IPS DF 6.9 (cell line): ENCODE data around the gene HK1.
"Not testable (repeated sequence)": the region's sequence is repeated elsewhere in the genome, so short reads cannot be mapped to it uniquely, and the experiment has no call there.

ENCODE experiments used
- DNase-seq: peaks from one replicate; pipeline ENCODE4 v3.0.0-alpha.2; 2013; ENCODE audit warnings: low read depth, low spot score
- H3K27ac ChIP-seq: one replicate; pipeline ENCODE4 v1.5.1; 2013; ENCODE audit warnings: low read length, control low read depth
- H3K27me3 ChIP-seq: 2 replicates; pipeline ENCODE4 v1.6.1; 2013; ENCODE audit warnings: mild to moderate bottlenecking, low read length; ENCODE audit not compliant: control insufficient read depth, insufficient read depth
- H3K36me3 ChIP-seq: 2 replicates; pipeline ENCODE4 v1.6.1; 2013; ENCODE audit warnings: low read length; ENCODE audit not compliant: control insufficient read depth, insufficient read depth
- H3K4me1 ChIP-seq: 2 replicates; pipeline ENCODE4 v1.6.1; 2013; ENCODE audit warnings: low read length; ENCODE audit not compliant: control insufficient read depth, insufficient read depth
- H3K4me3 ChIP-seq: 2 replicates; pipeline ENCODE4 v1.5.1; 2013; ENCODE audit warnings: mild to moderate bottlenecking, low read length
- H3K9me3 ChIP-seq: 2 replicates; pipeline ENCODE4 v1.6.1; 2013; ENCODE audit warnings: low read length, inconsistent platforms; ENCODE audit not compliant: control insufficient read depth, insufficient read depth
- WGBS: extraction: QIAGEN DNeasy Blood & Tissue Kit; methylation state at CpG from one replicate; pipeline ENCODE4 v1.1.7; 2013; ENCODE audit warnings: mixed read lengths, missing lambda C conversion rate; ENCODE audit not compliant: insufficient read length, insufficient coverage; 5-methylcytosine and 5-hydroxymethylcytosine counted together

The HK1 gene

DNA sequence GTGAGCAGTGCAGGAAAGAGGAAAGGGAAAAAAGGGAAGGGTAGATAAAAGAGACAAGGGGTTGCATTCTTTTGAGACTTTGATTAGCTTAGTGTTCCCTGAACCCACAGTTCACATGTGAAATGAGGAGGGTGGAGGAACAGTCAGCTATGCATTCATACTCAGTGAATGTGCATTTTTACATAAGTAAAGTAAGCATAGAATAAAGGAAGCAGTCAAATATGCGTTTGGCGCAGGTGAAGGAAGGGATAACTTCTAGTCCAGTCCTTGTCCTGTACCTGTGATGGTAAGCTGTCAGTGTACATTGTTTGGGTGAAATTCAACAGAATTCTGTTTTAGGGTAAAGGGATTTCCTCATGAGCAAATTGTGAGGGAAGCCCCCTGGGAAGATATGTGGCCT is 28.1 kb downstream of the HK1 start:
- Histone ChIP-seq H3K27ac (no peak overlapping the region), H3K4me3 (no peak overlapping the region), H3K4me1 (no peaks in the 10 kb centered on the region), H3K9me3 (no peaks in the 10 kb centered on the region), H3K27me3 (no peaks in the 10 kb centered on the region), H3K36me3 (no peaks in the 10 kb centered on the region)
- no CpG with 5 or more reads among the region's 2 CpGs for WGBS
- no peak for DNase-seq

DNA sequence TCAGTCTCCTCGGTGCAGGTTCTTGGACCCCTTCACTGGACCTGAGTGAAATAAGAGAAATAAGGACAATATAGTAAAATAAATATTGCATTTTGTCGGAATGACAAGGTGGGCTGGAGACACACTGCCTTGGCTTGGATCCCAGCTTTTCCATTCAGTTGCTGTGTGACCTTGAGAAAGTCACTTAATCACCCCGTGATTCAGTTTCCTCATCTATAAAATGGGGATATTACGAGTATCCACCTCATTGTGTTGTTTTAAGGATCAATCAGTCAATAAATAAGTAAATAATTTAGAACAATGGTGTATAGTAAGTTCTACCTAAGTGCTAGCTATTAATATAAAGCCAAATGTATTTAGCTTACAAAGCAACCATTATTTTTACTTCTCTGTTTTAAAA is 29.1 kb downstream of the HK1 start:
- WGBS = no CpG with 5 or more reads among the region's 4 CpGs
- no peaks in the 10 kb centered on the region for H3K4me1 ChIP-seq
- no peak overlapping the region for H3K27ac ChIP-seq
- H3K4me3 ChIP-seq = no peak overlapping the region
- no peaks in the 10 kb centered on the region for H3K9me3 ChIP-seq
- no peaks in the 10 kb centered on the region for H3K27me3 ChIP-seq
- H3K36me3 ChIP-seq = no peaks in the 10 kb centered on the region
- no peak for DNase-seq

DNA sequence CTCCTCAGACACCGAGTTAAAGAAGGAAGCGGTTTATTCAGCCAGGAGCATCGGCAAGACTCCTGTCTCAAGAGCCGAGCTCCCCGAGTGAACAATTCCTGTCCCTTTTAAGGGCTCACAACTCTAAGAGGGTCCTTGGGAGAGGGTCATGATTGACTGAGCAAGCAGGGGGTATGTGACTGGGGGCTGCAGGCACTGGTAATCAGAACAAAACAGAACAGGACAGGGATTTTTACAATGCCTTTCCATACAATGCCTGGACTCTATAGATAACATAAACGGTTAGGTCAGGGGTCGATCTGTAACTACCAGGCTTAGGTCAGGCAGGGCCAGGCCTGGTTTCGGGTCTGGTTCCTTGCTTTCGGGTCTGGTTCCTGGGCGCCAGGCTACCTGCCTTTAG is 30.0 kb downstream of the HK1 start:
- H3K4me1 ChIP-seq, H3K27me3 ChIP-seq, DNase-seq, H3K4me3 ChIP-seq, H3K36me3 ChIP-seq, H3K9me3 ChIP-seq, H3K27ac ChIP-seq: not testable (repeated sequence)
- no CpG with 5 or more reads among the region's 10 CpGs for WGBS

DNA sequence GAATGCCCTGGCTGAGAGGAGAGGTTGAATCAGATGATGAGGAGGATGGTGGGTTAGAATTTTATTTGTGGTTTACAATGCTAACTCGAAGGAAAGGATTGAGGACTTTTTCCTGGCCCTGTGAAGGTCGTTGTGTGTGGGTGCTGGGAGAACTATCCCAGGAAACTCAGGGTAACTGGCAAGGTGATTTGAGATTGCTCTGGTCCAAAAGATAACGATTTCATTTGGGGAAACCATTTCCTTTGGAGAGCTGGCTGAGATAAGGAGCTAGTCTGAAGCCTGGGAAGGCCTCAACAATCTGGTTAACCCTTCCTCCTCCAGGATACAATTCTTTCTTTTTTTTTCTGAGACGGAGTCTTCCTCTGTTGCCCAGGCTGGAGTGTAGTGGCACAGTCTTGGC is 33.0 kb downstream of the HK1 start:
- DNase-seq = no peak
- no peak overlapping the region for H3K27ac ChIP-seq
- 0 out of 2 replicates have a peak, but pooled peaks cover 1% of the 10 kb centered on the region for H3K4me1 ChIP-seq
- H3K4me3 ChIP-seq = no peak overlapping the region
- no peaks in the 10 kb centered on the region for H3K27me3 ChIP-seq
- H3K36me3 ChIP-seq = no peaks in the 10 kb centered on the region
- no peaks in the 10 kb centered on the region for H3K9me3 ChIP-seq
- WGBS = 100% methylated on average over 1 of the region's 4 CpGs

DNA sequence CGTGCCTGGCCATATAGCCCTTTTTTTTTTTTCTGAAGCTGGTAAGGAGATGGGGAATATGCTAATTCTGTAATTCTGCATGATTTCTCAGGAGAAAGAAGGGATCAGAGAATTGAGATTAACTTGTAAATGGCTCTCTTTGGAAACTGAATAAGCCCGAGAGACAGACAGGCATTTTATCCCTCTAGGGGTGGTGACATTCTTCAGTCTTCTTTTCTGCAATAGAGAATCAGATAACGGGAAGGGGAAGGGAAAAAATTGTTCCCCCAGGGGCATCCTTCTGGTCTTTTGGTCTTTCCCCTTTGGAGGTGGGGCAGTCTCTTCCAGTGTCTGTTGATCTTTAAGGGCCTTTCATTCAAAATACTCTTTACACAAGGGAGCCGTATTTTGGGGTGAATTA is 34.2 kb downstream of the HK1 start:
- DNase-seq = no peak
- no CpG with 5 or more reads among the region's 4 CpGs for WGBS
- no peak overlapping the region for H3K27ac ChIP-seq

DNA sequence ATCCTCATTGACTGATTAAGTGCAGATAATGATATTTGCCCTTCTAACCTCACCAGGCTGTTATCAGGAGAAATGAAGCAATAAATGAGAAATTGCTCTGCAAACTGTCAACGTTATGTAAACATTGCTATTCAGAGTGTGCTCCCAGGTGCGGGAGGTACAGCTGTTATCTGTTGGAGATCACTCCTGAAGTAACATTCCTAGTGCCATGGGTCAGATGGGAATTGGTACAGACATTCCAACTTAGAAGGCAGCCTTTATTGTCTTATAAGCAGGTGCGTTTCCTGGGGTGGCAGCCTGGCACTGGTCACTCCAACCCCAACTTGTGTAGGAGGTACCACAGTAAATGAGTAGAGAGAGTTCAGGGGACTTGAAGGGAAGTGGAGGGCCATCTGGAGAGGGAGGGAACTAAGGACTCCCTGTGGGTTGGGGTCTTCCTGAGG is 36.8 kb downstream of the HK1 start:
- Histone ChIP-seq H3K9me3 (no peaks in the 10 kb centered on the region), H3K27ac (no peak overlapping the region), H3K4me1 (peaks cover 6% of the 10 kb centered on the region), H3K36me3 (no peaks in the 10 kb centered on the region), H3K27me3 (no peaks in the 10 kb centered on the region), H3K4me3 (no peak overlapping the region)
- no CpG with 5 or more reads among the region's 3 CpGs for WGBS
- DNase-seq = no peak

More for the DNA sequence above, 34.2 kb downstream of the HK1 start:
- no peaks in the 10 kb centered on the region for H3K27me3 ChIP-seq
- no peaks in the 10 kb centered on the region for H3K36me3 ChIP-seq
- H3K9me3 ChIP-seq = no peaks in the 10 kb centered on the region
- no peak overlapping the region for H3K4me3 ChIP-seq
- H3K4me1 ChIP-seq = 0 out of 2 replicates have a peak, but pooled peaks cover 1% of the 10 kb centered on the region

DNA sequence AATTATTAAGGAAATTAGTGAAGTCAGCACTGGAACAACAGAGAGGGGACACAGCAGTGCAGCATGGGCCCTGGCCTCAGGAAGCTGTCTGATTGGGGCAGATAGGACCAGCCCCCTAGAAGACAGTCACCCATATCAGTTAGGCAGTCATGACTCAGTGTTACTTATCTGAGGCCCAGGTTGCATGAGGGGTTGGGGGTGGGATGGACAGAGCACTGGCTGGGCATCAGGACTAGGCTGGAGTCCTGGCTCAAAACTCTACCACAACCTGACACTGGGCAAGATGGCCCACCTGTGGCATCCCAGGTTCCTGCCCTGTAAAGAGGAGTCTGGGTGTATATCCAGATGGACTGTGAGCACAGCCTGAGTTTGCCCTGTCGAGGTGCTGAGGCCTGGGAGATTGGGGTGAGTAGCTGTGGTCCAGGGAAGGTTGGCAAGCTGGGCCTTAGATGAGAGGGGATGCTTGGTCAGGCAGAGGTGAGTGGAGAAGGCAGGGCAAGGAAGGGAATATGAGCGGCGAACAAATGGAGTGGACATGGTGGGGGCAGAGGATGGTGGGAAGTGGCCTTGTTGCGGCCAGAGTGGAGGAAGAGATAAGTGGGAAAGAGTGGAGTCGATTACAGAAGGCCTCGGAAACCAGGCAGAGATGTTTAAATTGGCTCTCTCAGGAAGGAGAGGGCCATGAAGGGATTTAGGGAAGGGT is 37.5 kb downstream of the HK1 start:
- Histone ChIP-seq H3K4me3 (no peak overlapping the region), H3K27me3 (no peaks in the 10 kb centered on the region), H3K9me3 (no peaks in the 10 kb centered on the region), H3K27ac (no peak overlapping the region), H3K4me1 (peaks cover 12% of the 10 kb centered on the region), H3K36me3 (no peaks in the 10 kb centered on the region)
- no CpG with 5 or more reads among the region's 6 CpGs for WGBS
- DNase-seq = no peak

DNA sequence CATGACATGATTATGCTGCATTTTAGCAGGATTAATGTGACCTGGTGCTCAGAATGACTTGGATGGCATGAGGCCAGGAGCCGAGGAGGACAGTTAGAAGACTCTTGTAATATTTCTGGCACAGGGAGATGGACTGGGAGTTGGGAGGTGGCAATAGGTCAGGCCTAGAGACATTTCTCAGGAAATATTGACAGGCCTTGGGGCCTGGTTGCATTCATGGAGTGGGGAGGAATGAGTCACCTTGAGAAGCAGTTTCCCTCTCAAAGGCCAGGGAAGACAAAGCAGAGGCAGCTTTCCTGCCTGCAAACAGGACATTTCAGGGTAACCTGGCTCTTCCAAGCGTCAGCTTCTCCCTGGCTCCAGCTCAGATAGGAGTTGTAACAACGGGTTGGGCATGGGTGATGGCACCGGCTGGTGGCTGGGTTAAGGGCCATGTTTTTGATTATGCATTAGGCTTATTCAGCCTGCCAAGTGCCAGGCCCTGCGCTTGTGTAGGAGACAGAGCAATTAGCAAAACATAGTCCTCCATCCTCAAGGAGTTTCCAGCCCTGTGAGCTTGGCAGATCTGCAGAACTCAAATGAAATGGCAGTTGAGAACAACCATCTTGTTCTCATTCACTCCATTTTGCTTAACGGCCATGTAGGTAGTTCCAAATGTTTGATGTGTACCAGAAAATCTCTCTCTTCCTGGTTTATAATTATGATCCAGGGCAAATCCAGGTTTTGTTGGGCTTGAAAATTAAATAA is 38.2 kb downstream of the HK1 start:
- no peak for DNase-seq
- peaks cover 12% of the 10 kb centered on the region for H3K4me1 ChIP-seq
- H3K27ac ChIP-seq = no peak overlapping the region
- no peak overlapping the region for H3K4me3 ChIP-seq
- no CpG with 5 or more reads among the region's 6 CpGs for WGBS
- H3K27me3 ChIP-seq = no peaks in the 10 kb centered on the region
- no peaks in the 10 kb centered on the region for H3K36me3 ChIP-seq
- H3K9me3 ChIP-seq = no peaks in the 10 kb centered on the region

DNA sequence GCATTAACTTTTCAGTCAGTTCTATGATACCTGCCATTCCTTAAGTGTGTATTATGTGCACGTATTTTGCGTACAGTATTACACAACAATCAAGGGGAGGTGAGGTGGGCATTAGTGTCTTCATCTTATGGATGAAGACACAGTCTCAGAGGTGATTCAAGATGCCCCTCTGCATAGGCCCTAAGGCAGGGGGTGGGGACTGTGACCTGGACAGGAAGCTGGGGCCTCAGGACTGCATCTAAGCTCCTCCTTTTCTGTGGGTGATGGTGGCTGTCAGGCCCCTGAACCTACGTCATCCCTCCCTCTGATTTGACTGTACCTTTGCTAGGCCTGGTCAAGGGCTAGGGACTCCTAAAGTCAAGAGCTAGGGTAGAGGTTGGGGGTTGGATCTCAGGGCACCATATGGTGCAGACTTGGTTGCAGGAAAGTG is 38.9 kb downstream of the HK1 start:
- Histone ChIP-seq H3K27ac (no peak overlapping the region), H3K4me3 (no peak overlapping the region), H3K4me1 (peaks cover 12% of the 10 kb centered on the region), H3K9me3 (no peaks in the 10 kb centered on the region), H3K27me3 (no peaks in the 10 kb centered on the region), H3K36me3 (no peaks in the 10 kb centered on the region)
- DNase-seq = no peak
- no CpG with 5 or more reads among the region's 3 CpGs for WGBS

DNA sequence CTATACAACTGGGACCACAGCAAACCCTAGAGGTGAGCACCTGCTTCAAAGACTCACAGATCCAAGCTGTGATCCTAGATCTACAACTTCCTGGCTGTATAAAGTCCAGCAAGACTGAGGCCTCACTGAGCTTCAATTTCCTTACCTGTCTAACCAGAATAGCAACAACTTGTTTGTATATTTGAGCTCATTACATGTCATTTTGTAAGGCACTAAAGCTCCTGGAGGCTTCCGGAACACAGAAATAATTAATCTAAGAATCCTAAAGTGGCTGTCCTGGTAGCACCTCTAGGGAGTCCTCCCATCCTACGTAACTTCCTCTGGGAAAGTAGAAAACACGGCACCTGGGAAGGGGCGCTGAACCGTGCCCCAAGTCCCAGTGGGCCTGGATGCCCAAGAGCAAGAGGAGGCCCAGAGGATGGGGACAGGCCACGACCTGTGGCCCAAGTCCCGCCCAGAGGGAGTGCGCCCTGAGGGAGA is 39.4 kb downstream of the HK1 start:
- H3K9me3 ChIP-seq = no peaks in the 10 kb centered on the region
- H3K27me3 ChIP-seq = no peaks in the 10 kb centered on the region
- WGBS = no CpG with 5 or more reads among the region's 8 CpGs
- H3K4me1 ChIP-seq = peaks cover 12% of the 10 kb centered on the region
- H3K36me3 ChIP-seq = no peaks in the 10 kb centered on the region
- DNase-seq = no peak
- peak overlapping the region; percentile 93; the same call in 1 of the 2 replicates for H3K4me3 ChIP-seq
- H3K27ac ChIP-seq = no peak overlapping the region
